Medulla oblongata (tissue), 1 donor: ENCODE results near the gene MEIKIN.
"Not testable (repeated sequence)": the region's sequence is repeated elsewhere in the genome, so short reads cannot be mapped to it uniquely, and the experiment has no call there.

Experiments used
- DNase-seq: peaks from one replicate; pipeline ENCODE4 v3.0.0-alpha.2; 2015; ENCODE audit errors: extremely low spot score

The MEIKIN gene

DNA sequence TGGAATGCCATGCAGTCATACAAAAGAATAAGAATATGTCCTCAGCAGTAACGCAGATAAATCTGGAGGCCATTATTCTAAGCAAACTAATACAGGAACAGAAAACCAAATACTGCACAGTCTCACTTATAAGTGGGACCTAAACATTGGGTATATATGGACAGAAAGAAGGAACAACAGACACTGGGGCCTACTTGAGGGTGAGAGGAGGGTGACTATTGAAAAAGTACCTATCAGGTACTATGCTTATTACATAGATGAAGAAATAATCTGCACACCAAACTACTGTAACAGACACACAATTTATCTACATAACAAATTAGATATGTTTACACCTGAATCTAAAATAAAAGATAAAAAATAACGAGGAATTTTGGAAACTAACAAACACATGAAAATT is 38.8 kb downstream of the MEIKIN start:
- no peak for DNase-seq

DNA sequence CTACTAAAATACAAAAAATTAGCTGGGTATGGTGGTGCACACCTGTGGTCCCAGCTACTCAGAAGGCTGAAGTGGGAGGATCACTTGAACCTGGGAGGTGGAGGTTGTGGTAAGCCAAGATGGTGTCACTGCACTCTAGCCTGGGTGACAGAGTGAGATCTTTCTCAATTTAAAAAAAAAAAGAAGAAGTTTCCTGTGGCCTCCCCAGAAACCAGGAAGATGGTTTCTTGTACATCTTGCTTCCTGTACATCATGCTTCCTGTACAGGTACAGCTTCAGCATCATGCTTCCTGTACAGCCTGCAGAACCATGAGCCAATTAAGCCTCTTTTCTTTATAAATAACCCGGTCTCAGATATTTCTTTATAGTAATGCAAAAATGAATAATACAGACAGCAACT is 43.2 kb downstream of the MEIKIN start:
- DNase-seq, result not testable (repeated sequence)

- no peak for DNase-seq
Measured at GRCh38 chr5:131899686-131900085, 45.8 kb downstream of the MEIKIN start.

DNA sequence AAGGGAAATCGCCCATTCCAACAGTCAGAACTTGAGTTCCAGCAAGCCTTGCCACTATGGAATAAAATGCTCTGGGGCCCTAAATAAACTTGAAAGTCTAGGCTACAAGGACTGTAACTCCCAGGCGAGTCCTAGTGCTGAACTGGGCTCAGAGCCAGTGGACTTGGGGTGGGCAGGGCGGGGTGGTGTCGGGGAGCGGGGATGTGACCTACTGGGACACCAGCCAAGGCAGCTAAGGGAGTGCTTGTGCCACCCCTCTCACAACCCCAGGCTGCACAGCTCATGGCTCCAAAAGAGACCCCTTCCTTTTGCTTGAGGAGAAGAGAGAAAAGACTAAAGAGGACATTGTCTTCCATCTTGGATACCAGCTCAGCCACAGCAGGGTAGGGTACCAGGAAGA is 61.5 kb downstream of the MEIKIN start:
- DNase-seq, result no peak

- no peak for DNase-seq
Measured at GRCh38 chr5:131879705-131880104, 65.8 kb downstream of the MEIKIN start.

DNA sequence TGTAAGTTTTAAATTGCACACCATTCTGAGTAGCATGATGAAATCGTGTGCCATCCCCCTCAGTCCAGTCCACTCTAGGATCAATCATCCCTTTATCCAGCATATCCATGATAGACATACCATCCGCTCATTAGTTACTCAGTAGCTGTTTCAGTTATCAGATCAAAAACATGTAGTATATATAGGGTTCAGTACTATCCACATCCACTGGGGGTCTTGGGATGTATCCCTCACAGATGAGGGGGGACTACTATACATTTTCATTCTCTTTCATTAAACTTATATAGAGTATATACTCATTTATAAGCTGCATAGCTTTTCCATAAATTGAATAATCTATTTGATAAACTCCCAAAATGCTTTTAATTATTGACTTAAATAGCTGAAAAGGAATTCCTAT is 67.6 kb downstream of the MEIKIN start:
- no peak for DNase-seq

DNA sequence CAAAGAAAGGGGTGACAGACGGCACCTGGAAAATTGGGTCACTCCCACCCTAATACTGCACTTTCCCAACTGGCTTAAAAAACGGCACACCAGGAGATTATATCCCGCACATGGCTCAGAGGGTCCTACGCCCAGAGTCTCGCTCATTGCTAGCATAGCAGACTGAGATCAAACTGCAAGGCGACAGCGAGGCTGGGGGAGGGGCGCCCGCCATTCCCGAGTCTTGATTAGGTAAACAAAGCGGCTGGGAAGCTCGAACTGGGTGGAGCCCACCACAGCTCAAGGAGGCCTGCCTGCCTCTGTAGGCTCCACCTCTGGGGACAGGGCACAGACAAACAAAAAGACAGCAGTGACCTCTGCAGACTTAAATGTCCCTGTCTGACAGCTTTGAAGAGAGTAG is 74.2 kb downstream of the MEIKIN start:
- DNase-seq, result not testable (repeated sequence)

GRCh38 chr5:131867524-131867923 is 77.9 kb downstream of the MEIKIN start:
- no peak for DNase-seq

GRCh38 chr5:131863700-131864099 is 81.8 kb downstream of the MEIKIN start:
- no peak for DNase-seq

DNA sequence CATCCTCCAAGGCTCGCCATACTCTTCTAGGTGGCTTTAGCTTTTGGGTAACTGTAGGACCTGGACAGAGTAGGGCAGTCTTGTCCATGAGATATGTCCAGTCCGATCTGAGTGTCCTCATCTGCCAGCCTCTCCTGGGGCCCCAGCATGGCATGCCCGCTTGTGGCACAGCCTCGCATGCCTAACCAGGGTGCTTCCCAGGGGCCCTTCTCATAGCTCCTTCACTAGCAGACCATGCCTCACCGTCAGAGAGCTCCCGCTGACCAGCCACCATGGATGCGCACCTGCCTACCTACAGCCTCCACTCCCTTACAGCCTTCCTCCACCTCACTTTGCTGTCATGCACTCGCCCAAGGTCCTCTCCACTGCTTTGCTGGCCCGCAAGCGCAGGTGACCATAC is 88.1 kb downstream of the MEIKIN start:
- DNase-seq, result no peak

DNA sequence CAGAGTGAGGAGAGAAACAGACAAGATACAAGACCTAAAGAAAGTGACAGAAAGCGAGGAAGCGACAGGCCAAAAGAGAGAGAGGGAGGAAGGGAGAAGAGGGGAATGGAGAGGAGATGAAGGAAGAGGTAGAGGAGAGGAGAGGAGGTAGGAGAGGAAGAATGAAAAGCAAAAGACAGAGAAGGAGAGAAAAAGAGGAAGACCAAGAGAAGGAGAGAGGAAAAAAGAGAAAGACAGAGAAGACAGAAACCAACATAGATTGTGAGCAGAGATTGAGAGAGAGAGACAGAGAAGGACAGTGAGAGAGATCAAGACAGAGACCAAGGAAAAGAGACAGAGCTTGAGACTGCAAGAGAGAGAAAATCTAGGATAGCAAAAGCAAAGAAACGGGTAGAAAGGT is 90.0 kb downstream of the MEIKIN start:
- no peak for DNase-seq

GRCh38 chr5:131854134-131854533 is 91.3 kb downstream of the MEIKIN start:
- no peak for DNase-seq

GRCh38 chr5:131848662-131849061 is 96.8 kb downstream of the MEIKIN start:
- no peak for DNase-seq

- no peak for DNase-seq
Measured at GRCh38 chr5:131846536-131846935, 98.9 kb downstream of the MEIKIN start.

DNA sequence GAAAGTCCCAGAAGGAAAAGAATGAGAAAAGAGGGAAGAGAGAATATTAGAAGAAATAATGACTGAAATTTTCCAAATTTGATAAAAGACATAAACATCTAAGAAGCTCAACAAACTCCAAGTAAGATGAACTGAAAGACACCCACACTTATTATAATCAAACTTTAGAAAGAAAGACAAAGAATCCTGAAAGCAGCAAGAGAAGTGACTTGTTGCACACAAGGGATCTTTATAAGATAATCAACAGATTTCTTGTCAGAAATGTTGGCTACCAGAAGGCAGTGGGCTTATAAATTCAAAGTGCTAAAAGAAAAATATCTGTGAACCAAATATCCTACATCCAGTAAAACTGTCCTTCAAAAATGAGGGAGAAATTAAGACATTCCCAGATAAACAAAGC is 99.6 kb downstream of the MEIKIN start:
- no peak for DNase-seq

DNA sequence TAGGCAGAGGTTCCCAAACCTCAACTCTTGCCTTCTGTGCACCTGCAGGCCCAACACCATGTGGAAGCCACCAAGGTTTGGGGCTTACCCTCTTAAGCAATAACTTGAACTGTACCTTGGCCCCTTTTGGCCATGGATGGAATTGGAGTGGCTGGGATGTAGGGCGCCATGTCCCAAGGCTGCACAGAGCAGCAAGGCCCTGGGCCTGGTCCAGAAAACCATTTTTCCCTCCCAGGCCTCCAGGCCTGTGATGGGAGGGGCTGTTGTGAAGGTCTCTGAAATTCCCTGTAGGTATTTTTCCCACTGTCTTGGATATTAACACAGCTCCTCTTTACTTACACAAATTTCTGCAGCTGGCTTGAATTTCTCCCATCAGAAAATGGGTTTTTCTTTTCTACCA is 102.5 kb downstream of the MEIKIN start:
- DNase-seq, result not testable (repeated sequence)

- not testable (repeated sequence) for DNase-seq
Measured at GRCh38 chr5:131832702-131833101, 112.8 kb downstream of the MEIKIN start.

GRCh38 chr5:131825404-131826013 is 120.0 kb downstream of the MEIKIN start:
- DNase-seq, result no peak

DNA sequence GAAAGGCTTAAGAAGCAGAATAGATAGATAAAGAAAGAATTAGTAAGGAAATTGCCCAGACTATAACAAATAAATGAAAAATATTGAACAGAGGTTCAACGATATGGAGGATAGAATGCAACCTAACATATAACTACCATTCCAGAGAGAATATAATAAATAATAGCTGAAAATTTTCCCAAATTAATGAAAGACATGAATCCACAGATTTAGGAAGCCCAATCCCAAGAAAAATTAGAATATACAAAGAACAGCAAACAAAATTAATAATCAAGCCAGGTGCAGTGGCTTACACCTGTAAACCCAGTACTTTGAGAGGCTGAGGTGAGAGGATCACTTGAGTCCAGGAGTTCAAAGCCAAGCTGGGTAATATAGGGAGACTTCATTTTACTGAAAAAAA is 120.8 kb downstream of the MEIKIN start:
- DNase-seq, result no peak

- DNase-seq, result no peak
Measured at GRCh38 chr5:131821221-131821620, 124.2 kb downstream of the MEIKIN start.

GRCh38 chr5:131818001-131818724 is 127.3 kb downstream of the MEIKIN start:
- DNase-seq, result no peak

- no peak for DNase-seq
Measured at GRCh38 chr5:131814990-131815389, 130.5 kb downstream of the MEIKIN start.

- DNase-seq, result no peak
Measured at GRCh38 chr5:131812371-131813160, 132.9 kb downstream of the MEIKIN start.
